Stimulated activated CD8-positive, alpha-beta memory T cell treated with anti-CD3 and anti-CD28 coated beads, Interleukin-12 subunit alpha, Interleukin-12 subunit beta, amount 100 ng/mL, for 24 hours (primary cell): ENCODE measurements around the gene C2orf15.
"Not testable (repeated sequence)": the region's sequence is repeated elsewhere in the genome, so short reads cannot be mapped to it uniquely, and the experiment has no call there.

Source experiments
- DNase-seq: peaks from one replicate; pipeline ENCODE4 v3.0.0-alpha.2; 2020; ENCODE audit errors: extremely low read depth

C2orf15 gene

DNA sequence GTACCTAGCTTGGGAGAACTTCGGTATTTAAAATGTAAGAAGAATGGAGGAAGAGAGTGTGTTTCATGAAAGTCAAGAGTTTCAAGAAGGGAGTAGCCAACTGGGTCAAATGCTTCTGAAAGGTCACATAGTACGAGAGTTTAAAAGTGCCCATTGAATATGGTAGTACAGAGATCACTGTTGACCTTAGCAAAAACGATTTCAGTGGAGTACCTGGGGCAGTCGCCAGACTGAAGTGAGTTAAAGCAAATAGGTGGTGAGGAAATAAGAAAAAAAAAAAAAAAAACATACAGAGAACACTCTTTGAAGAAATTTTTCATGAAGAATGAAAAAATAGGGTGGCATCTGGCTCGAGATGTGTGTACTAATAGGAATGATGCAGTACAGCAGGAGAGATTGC is 24.7 kb downstream of the C2orf15 start:
- DNase-seq = no peak

DNA sequence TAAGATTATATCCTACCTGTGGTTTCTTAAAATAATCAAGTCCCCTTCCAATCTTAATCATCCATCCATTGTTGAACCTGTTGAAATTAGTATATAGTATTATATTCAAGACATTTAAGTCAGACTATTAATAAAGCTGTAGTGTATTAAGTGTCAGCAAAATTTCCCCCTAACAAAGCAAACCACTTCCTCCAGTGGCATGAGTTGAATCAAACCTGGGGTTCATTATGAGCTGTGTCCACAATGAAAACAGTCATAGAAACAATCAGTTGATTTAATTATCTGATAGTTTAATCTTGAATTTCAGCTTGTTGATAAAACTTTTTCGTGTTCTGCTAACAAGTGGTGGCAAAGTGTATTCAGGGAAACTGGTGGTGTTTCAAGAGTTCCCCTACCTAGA is 28.0 kb downstream of the C2orf15 start:
- no peak for DNase-seq

DNA sequence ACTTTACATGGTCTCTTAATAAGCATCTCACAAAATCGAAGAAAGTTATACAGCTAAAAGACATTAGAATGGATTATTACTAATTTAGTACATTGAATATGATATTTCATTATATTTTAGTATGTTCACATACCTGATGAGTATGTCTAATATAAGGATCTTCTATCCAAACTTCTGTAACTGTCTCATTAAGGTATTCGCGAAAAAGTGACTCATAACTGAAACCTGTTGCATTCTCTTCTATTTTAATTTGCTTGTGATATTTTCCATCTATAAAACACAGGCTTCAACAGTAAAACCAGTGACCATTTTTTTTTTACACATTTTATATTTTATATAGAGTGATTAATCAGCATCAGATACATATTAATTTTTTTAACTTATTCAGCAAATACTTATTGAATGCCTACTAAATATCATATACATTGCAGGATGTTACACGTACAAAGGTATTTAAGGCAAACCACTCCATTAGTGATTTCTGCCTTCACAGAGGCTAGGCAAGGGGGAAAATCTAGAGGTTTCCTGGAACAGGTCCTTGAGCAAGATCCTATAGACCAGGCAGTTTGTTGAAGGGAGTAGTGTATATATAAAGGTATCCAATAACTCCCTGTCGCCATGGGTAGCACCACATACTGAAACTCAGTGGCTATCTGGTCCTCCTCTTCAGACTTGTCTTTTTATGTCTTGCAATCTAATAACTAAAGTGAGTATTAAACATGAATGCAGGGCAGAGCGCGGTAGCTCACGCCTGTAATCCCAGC is 30.1 kb downstream of the C2orf15 start:
- DNase-seq = no peak

DNA sequence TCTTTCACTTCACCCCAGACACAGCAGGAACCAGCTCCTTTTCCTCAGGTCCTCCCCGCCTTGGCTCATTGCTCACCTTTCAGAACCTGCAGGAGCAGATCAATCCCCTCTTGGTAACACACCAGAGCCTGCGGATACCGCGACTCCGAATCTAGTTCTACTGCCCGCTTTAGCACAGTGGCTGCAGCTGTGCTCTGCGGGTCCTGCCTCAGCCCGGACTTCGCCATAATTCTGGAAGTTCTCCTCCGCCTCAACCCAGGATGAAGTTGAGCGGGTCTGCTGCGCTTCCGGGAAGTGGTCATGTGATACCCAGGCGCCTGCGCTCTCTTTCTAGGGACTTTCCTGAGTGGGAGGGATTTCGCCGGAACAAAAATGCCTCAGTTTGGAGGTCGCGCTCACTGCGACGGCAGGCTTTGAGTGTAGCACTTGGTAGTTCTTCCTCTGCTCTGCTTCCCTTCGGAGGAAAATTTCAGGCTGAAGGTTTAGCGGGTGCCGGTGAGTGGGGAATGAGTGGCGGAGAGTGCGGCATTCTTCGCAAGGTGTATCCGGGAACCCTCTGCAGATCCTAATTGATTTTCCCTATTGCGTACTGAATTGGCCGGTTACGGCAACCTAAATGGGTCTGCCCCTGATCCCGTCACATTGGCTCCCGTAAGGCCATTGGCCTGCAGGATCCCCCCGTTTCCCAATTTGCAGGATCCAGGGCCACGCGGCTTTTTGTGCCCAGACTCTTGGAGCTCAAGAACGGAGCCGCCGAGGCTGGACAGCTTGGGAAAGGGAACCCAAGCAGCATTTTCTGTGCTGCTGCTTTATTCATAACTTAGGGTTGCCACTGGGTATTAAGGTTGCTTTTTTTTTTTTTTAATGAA is 39.5 kb downstream of the C2orf15 start, which contains the start of the genes MITD1 and MRPL30:
MITD1 (minus strand) TSS at position 304 of the 869 bp plus-strand sequence; CDS start at position 227, 77 bp downstream.
MRPL30 (plus strand) TSS at position 430 of the 869 bp plus-strand sequence. CDS start 5,020 bp downstream, outside the sequence.
- peak; percentile 72 for DNase-seq

DNA sequence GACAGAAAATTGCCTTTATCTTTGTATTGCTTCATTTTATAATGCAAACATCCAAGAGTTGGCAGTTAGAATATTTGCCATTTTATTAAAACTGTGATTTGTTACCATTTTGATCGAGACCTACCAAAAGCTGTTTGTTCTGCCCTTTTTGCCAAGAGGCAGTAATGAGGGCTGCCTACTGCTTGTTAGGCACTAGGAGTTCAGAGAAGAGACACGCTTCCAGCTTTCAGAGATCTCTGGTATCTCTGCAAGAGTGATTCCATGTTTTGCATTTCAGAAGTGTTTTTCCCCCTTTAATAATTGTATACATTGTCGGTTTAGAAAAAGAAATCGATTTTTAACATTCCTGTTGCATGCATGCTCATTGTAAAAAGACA is 40.1 kb downstream of the C2orf15 start:
- DNase-seq = no peak

GRCh38 chr2:99183025-99183424 is 41.5 kb downstream of the C2orf15 start:
- no peak for DNase-seq

DNA sequence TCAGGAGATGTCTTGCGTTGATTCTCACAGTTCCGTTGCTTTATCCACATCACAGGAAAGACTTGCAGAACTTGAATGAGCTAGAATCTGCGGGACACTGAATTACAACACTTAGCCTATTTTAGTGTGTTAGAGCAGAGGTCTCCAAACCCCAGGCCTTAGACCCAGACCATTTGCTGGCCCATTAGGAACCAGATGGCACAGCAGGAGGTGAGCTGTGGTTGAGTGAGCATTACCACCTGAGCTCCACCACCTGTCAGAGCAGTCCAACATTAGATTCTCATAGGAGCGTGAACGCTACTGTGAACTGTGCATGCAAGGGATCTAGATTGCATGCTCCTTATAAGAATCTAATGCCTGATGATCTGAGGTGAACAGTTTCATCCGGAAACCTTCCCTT is 43.3 kb downstream of the C2orf15 start:
- DNase-seq = no peak

- DNase-seq = no peak
Observed at GRCh38 chr2:99187011-99187410, 45.5 kb downstream of the C2orf15 start.

GRCh38 chr2:99188357-99188756 is 46.9 kb downstream of the C2orf15 start:
- no peak for DNase-seq

GRCh38 chr2:99190548-99190947 is 49.0 kb downstream of the C2orf15 start:
- no peak for DNase-seq

GRCh38 chr2:99192364-99192763 is 50.9 kb downstream of the C2orf15 start:
- DNase-seq = not testable (repeated sequence)

DNA sequence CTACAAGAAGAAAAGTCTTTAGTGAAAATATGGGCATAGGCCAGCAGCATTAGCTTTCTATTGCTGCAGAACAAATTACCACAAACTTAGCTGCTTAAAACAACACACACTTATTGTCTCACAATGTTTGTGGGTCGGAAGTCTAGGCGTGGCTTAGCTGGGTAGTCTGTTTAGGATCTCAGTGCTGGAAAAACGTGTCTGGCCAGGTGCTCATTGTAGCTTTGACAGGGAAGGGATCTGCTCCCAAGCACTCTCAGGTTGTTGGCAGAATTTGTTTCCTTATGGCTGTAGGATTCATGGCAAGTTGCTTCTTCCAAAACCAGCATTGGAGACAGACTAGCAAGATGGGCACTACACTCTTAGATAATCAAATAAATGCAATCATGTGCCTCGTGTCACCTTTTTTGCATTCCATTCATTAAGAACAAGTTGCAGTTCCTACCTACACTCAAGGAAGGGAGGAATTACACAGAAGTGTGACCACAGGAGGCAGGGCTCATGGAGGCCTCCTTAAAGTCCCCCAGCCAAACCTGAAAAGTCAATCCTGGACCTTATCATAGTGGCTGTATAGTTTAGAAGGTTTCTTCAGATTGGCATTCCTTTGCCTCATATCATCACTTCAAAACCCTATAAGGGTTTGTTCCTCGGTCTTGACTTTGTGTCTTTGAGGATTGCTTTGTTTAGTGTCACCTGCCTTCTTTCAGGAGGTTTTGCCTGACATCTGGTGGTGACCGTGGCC is 56.8 kb downstream of the C2orf15 start:
- no peak for DNase-seq

DNA sequence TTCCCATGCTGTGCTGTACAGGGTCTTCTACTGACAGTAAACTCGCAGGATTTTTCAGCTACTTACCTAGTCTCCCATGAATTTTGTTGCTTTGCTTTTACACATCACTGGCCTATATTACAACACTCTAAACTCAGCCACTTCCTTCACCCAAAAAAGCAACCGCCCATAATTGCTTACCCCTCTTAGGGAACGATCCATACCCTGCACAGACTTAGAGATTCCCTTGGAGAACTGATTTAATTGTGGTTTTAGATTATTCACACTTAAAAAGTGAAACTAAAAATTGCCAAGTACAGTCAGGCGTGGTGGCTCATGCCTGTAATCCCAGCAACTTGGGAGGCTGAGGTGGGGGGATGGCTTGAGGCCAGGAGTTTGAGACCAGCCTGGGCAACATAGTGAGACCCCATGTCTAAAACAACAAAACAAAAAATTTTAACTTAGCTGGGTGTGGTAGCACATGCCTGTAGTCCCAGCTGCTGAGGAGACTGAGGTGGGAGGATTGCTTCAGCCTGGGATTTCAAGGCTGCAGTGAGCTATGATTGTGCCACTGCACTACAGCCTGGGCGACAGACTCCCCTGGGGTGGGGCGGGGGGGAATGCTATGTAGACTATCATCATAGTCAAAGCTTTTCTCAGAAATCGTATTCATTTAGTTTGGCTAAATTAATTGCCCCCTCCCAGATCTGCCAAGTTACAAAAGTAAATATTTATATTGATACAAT is 58.7 kb downstream of the C2orf15 start:
- no peak for DNase-seq
